ENCODE data around the gene CHRNA3.

- TF ChIP-seq POLR2A (IDR thresholded peaks at IDR 0.05) (no peak), CTCF (IDR thresholded peaks at IDR 0.05) (no peak)
Observed at GRCh38 chr15:78550815-78551214, 70.0 kb downstream of the CHRNA3 start.
